Islet precursor cell (in vitro differentiated cells): ENCODE results near the gene PTPRU.

Experiments used
- DNase-seq: peaks from one replicate; pipeline ENCODE4 v3.0.0-alpha.2; 2018

PTPRU gene

DNA sequence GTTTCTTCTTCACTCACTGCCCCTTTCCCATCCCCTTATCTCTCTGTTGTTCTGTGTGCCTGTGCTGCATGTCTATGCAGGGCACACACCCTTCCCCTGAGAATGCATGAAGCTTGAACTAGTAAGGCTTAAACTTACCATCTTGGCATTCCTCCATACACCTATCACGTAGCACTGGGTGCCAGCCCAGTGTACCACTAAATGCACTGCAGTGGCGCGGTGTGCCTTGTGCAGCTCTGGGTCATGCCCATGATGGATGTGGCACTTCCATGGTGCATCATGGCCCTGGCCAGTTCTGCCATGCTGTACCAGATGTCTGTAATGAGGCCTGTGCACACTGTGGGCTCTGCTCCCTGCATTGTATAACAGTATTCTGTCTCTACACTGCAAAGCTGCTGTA, 10.7 kb downstream of the PTPRU start:
- DNase-seq: no peak

DNA sequence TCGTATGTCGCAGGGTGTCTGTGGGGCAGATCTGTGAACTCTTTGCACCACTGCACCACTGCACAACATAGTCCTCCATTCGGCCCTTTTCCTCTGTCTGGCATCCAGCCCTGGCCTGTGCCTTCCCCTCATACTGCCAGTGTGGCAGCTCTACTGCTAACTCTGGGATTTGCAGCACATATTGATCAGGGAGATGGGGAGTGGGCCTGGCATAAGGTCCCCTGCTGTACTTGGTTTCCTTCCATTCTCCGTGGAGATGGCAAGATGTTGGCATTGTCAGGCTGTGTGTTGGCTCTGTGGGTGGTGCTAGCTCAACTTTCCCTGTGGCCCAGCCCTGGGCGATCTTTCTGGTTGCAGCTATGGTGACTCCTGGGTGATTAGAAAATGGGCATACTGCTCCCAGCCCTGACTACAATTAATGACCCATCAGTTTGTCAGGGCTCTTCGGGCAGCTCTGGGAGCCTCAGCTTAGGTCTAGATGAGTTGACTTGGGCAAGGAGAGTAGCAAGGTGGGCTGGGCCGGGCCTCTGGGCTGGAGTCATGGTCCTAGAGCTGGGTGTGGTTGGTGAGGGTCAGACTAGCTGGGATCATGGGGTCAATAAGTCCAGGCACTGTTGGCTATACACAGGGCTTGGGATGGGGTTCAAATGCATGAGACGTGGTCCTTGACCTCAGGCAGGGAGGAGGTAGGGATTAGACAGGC, 11.4 kb downstream of the PTPRU start:
- DNase-seq: no peak

DNA sequence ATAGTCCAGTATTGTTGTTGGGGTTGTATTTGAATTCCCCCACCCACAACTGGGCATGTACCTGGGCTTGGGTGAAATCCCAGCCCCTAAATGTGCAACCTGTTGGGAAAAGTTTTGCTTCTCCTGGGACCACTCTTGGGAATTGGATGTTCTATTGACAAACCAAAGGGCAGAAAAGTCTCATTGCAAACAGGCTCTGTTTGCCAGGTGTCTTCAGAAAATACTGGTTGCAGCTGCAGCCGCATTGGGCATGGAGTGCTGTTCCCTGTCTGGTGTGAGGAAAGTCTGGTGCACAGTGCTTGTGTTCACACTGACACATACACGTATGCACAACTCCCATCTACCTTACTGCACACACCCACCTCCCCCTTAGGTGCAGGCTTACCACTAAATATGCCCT, 12.1 kb downstream of the PTPRU start:
- no peak for DNase-seq

DNA sequence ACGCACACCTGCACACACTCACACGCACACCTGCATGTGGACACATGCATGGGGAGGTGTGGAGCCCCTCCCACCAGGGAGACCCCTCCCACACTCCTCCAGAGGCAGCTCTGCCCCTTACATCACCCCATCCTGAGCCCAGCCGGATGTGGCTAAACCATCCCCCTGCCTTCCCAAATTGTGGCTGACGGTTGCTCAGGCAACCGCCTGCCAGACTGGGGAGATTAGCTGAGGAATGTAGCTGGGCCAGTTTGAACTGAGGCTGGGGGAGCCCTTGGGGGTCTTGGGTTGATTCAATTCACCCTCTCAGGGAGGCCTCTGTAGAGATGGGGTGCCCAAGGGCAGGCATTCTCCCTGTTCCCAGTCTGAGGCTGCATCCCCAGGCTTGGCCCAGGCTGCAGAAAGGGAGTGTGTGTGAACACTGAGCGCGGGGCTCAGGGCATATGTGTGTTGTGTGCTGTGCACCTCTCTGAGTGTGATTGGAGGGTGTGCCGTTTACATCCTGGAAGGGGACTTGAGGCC, 12.9 kb downstream of the PTPRU start:
- DNase-seq: peak; percentile 97

DNA sequence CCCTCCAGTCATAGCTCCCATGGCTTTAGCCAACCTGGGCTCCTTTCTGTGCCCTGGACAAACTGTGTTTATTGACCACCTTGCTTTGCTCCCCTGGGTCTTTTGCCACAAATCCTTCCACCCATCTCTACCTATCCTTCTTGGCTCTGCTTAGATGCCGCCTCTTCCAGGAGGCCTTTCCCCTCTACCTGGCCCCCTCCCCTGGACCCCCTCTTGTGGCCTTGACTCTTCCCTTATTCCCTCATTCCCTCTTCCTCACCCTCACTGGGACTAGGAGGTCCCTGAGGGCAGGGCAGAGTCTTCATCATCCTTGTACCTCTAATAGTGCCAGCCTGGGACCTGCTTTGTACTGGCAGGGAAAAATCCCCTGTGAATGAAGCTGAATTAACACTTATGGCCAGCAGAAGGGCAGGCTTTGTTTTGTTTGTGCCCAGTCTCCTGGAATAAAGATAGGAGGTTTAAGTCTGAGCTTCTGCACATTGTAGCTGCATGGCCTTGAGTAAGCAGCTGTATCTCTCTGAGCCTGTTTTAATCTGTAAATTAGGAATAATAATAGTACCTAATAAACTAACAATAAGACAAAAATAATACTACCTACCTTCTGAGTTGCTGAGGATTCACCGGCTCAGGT, 13.7 kb downstream of the PTPRU start:
- DNase-seq: no peak

DNA sequence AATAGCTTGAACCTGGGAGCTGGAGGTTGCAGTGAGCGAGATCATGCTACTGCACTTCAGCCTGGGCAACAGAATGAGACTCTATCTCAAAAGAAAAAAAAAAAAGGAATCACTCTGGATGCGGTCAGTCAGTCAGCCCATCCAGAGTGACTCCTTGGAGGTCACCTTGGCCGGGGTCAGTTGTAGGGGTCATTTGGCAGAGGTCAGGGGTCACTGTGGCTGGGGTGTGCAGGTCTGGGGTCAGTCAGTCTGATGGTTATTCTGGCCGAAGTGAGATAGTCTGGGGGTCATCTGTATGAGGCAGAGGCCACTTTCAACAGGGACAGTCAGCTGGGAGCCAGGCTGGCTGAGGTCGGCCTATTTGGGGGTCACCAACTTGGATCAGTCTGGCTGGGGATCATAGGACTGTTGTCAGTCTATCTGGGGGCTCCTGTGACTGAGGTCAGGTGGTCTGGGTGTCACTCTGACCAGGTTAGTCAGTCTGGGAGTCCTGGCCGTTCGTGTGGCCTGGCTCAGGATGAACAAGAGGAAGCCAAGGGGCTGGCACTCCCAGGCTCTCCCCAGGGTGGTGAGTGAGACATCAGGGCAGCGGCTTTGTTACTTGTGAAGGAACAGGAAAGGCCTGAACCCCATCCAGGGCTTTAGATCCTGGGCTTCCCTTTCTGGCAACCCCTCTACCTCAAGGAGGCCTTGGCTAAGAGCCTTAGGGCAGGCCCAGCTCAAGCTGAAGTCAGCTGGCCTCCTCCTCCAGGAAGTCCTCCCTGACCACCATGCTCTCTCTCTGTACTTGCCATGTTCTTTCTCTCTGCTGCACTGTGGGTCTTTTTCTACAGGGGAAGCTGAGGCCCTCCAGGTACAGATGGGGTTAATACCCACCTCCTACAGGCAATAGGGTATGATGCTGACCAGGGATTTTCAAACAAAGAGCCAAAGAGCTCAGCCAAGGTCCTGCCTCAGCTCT, 15.1 kb downstream of the PTPRU start:
- DNase-seq: no peak

DNA sequence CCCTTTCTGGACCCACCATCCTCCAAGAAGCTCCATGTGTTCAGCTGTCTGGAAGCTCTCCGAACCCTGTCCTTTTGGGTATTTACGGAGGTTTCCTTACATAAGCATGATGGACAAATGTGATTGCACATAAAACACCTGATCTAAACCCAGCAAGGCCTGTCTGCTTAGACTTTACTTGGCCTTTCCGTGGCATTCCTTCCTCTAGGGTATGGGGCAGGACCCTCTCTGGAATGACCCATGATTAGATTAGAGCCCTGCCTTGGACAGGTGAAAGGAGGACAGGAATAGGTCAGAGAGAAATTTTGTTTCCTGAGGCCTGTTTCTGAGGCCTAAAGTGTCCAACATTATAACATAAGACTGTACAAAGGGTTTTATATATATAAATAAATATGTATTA, 16.9 kb downstream of the PTPRU start:
- DNase-seq: no peak

DNA sequence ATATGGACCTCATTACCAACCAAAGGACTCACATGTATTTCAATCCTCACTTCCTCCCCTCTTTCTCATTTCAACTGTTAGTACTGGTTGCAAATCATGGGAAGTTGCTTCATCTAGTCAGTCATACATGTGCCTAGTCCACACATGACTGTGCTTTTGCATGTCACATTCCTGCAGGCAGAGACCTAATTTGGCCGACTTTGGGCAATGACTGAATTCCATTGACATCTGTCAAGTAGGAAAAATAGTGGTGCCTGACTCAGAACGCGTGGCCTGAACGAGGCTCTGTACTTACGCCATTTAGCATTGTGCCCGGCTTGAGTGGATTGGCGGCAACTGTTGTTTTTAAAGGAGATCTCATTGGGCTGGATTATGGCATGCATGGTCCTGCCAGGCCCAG, 18.0 kb downstream of the PTPRU start:
- no peak for DNase-seq

DNA sequence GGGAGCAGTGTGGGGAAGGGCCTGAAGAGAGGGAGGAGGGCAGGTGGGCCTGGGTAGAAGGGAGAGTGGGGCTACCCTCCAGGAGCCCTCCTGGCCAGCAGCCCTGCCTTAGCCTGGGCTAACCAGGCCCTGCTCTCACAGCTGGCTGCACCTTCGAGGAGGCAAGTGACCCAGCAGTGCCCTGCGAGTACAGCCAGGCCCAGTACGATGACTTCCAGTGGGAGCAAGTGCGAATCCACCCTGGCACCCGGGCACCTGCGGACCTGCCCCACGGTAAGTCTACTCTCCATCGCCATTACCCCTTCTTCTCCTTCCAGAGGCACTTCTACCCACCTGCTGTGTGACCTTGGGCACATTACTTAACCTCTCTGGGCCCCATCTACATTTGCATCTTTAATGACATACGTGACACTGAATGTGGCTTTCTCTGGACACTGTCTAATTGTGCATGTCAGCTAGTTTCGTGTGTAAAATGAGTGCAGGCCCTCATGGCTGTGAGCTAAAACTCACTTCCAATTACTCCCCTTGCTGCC, 18.9 kb downstream of the PTPRU start:
- DNase-seq: no peak

DNA sequence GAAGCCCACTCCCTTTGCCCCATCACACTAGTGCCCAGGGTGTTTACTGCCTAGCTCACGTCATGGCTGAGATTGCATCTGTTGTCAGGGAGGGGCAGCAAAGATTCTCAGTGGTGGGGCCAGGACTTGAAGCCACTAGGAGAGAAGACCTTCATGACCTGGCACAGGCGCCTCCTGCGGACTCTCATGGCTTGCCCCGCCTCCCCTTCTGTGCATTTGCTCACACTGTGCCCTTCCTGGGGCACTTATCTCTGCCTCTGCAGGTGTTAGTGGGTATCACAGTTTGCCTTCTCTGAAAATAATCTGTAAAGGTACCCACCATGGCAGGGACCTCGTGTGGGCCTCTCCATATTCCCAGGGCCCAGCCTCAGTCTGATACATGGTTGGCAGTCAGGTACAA, 20.1 kb downstream of the PTPRU start:
- peak; percentile 58 for DNase-seq

DNA sequence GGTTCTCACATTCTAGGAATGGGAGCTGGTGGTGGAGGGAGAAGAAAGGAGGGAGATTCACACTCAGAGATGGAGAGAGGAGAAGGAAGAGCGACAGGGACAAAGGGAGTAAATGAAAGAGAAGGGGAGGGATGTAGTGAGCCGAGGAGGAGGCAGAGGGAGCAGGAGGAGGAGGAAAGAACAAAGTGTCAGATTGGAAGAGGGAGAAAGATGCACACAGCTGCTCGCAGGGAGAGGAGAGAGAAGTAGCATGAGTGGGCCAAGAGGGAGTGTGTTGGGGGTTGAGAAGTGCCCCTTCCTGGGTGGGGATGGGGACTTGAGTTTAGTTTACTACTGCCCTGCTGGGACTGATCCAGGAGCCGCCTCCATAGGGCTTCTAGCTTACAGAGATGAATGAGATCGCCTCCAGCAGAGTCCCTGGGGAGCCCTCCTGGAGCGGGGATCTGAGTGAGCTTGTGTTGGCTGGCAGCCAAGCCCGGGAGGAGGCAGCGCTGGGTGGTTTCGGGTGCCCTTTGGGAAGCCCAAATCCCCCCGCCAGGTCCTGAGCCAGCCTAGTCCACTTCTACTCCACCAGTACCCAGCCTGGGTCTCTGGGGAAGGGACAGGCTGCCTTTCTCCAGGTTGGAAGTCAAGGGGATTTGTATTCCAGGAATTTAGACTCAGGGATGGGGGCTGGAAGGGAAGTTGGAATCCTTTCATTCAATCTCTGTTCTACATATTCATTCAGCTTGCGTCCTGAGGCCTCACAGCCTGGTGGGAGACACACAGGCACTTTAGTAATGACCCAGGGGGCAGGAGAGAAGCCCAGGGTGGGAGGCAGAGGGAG, 20.9 kb downstream of the PTPRU start:
- peak; percentile 60 for DNase-seq

DNA sequence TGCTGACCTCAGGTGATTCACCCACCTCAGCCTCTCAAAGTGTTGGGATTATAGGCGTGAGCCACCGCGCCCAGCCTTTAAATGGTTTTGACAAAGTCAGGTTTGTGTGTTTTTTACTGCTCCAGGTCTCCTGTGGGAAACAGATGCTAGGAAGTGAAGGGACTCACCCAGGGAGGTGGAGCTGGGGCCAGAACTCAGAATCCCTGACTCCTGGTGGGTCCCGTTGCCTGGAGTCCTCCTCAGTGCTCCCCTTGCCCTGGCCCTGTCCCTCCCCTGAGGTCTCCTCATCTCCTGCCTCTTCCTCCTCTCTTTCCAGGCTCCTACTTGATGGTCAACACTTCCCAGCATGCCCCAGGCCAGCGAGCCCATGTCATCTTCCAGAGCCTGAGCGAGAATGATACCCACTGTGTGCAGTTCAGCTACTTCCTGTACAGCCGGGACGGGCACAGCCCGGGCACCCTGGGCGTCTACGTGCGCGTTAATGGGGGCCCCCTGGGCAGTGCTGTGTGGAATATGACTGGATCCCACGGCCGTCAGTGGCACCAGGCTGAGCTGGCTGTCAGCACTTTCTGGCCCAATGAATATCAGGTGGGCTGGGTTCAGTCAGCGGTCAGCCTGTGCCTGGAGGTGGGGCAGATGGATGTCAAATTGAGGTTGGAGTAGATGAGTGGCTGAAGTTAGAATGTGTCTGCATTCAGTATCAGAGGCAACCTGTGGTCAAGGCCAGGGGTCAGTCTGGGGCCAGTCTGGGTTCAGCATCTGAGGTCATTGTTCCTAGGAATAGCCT, 22.1 kb downstream of the PTPRU start:
- DNase-seq: peak; percentile 52

DNA sequence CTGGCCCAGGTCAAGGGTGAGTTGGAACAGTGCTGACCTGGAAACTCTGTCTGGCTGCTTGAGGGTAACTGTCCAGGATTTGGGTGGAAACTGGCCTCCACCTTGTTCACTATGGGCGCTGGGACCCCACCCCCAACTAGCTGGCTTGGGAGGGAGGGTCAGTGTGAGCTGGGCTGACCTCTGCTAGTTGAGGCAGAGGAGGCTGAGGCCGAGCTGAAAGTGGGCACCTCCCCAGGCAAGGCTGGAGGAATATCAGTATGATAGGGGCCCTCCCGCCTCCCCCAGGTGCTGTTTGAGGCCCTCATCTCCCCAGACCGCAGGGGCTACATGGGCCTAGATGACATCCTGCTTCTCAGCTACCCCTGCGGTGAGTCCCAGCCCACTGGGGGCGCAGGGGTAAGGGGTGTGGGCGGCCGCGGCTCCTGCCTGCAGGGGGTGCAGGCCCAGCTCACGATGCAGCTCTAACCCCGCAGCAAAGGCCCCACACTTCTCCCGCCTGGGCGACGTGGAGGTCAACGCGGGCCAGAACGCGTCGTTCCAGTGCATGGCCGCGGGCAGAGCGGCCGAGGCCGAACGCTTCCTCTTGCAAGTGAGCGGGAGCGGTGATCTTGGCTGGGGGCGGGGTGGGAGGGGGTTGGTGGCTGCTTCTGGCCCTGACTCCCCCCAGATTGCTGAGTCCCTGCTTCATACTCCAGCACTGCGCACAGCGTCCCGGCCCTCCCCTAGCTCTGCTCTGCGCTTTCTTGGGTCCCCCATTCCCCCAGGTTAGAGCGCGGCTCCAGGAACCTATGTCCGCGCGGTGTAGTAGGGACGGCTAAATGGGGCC, 22.9 kb downstream of the PTPRU start:
- peak; percentile 68 for DNase-seq

DNA sequence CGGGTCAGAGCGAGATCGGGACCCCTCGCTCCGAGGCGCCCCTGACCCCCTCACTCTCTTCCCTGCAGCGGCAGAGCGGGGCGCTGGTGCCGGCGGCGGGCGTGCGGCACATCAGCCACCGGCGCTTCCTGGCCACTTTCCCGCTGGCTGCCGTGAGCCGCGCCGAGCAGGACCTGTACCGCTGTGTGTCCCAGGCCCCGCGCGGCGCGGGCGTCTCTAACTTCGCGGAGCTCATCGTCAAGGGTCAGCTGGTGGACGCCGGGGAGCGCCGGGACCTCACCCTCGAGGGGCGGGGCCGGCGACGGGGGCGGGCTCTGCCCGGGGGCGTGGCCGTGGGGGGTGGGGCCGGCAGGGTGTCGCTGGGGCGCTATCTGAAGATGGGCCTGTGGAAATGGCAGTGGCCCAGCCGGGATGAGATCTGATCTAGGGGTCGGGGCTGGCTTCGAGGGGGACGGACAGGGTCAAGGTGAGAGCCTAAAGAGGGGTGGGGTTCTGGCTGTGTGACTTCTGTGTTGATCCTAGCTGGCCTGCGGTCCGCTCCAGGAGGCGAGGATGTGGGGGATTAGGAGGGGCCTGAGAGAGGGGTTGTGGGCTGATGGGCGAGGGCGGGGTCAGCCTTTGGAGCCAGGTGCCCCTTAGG, 23.6 kb downstream of the PTPRU start:
- peak; percentile 88 for DNase-seq

DNA sequence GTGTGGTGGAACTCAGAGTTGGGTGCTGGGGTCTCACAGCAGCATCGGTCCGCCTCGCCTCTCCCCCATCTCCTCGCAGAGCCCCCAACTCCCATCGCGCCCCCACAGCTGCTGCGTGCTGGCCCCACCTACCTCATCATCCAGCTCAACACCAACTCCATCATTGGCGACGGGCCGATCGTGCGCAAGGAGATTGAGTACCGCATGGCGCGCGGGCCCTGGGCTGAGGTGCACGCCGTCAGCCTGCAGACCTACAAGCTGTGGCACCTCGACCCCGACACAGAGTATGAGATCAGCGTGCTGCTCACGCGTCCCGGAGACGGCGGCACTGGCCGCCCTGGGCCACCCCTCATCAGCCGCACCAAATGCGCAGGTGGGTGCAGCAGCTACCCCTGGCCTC, 24.2 kb downstream of the PTPRU start:
- peak; percentile 54 for DNase-seq

DNA sequence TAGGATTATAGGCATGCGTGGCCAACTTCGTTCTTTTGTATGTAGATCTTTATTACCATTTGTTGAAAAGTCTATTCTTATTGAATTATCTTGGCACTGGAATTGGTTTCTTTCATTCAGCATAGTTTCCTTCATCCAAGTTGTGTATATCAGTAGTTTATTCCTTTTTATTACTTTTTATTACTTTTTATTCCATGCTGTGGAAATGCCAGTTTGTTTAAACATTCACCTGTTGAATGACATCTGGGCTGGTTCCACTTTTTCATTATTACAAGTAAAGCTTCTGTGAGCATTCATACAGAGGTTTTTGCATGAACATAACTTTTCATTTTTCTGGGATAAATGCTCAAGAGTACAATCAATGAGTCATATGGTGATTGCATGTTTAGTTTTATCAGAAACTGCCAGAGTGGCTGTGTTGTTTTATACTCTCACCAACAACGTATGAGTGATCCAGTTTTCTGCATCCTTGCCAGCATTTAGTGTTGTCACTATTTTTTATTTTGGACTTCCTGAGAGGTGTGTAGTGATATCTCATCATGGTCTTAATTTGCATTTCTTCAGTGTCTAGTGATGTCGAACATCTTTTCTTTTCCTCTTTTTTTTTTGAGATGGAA, 28.6 kb downstream of the PTPRU start:
- DNase-seq: no peak

DNA sequence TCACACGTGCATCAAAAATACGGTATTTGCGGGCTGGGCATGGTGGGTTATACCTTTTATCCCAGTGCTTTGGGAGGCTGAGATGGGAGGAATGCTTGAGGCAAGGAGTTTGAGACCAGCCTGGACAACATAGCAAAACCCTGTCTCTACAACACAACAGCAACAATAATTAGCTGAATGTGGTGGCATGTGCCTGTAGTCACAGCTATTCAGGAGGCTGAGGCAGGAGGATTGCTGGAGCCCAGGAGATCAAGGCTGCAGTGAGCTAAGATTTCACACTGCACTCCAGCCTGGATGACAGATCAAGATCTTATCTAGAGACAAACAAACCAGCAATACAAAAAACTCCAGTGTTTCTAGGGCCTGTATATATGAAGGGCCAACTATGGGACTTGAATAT, 30.6 kb downstream of the PTPRU start:
- no peak for DNase-seq

DNA sequence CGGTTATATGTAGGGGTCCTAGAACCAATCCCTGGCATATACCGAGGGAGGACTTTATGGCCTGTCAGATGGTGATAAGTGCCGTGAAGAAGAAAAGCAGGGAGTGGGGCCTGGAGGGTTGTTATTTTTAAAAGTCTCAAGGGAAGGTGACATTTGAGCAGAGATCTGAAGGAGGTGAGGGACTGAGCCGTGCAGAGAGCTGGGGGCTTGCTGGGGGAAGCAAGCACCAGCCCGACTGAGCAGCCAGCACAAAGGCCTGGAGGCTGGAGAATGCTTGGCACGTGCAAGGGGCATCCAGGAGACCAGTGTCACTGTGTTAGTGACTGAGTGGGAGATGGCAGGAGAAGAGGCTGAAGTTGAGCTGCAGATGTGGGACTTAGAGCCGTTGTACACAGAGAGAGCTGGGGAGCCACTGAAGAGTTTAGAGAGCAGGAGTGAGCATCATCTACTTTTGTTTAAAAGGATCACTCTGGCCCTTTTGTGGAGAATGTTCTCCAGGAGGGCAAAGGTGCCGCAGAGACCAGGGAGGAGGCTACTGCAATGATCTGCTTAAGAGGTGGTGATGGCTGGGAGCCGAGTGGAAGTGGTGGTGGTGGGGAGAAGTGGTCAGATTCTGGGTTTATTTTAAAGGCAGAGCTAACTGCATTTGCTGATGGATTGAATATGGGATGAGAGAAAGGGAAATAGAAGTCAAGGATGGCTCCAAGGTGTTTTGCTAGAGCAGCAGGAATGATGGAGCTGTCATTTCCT, 31.2 kb downstream of the PTPRU start:
- peak; percentile 36 for DNase-seq

DNA sequence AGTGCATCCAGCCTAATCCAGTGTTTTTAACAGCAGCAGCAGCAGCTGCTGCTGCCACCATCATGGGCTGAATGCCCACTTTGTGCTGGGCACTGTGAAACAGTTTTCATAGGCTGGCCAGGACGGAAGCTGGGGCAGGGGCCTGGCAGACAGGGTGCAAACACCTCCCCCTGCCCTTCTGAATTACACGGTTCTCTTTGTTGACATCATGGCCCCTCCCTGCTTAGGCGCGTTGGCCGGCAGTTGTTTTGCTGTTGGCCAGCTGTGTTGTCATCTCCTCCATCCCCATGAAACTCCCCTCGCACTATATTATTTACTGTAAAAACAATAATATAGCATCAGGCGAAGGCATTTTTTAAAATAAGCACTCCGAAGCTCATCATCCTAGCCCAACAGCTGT, 33.1 kb downstream of the PTPRU start:
- no peak for DNase-seq
